Stimulated activated CD8-positive, alpha-beta memory T cell treated with anti-CD3 and anti-CD28 coated beads, Interleukin-7, amount 100 ng/mL, for 4 hours (primary cell): Measurements from ENCODE around the gene TTC7B.

Experiments
- DNase-seq, 2 donors: peaks; one replicate each; pipeline ENCODE4 v3.0.0-alpha.2; 2020; ENCODE audit warnings: low read depth in 2 of 2

Gene TTC7B

GRCh38 chr14:90741682-90741946, 74.6 kb downstream of the TTC7B start:
- DNase-seq: no peak

GRCh38 chr14:90740946-90741681, 75.1 kb downstream of the TTC7B start:
- DNase-seq: no peak

GRCh38 chr14:90740081-90740480, 76.1 kb downstream of the TTC7B start:
- DNase-seq: no peak

- DNase-seq: no peak
Measured at GRCh38 chr14:90739318-90740068, 76.7 kb downstream of the TTC7B start.

- no peak for DNase-seq
Measured at GRCh38 chr14:90733139-90733808, 83.0 kb downstream of the TTC7B start.

GRCh38 chr14:90732718-90733117, 83.5 kb downstream of the TTC7B start:
- DNase-seq: no peak

GRCh38 chr14:90732139-90732538, 84.1 kb downstream of the TTC7B start:
- no peak for DNase-seq

GRCh38 chr14:90731487-90731886, 84.7 kb downstream of the TTC7B start:
- no peak for DNase-seq

GRCh38 chr14:90730206-90730766, 85.9 kb downstream of the TTC7B start:
- DNase-seq: no peak

- DNase-seq: no peak
Measured at GRCh38 chr14:90728951-90729350, 87.3 kb downstream of the TTC7B start.

- no peak for DNase-seq
Measured at GRCh38 chr14:90727082-90727481, 89.1 kb downstream of the TTC7B start.

- DNase-seq: no peak
Measured at GRCh38 chr14:90726656-90727055, 89.6 kb downstream of the TTC7B start.

- no peak for DNase-seq
Measured at GRCh38 chr14:90724866-90725265, 91.4 kb downstream of the TTC7B start.

- DNase-seq: no peak
Measured at GRCh38 chr14:90722590-90722989, 93.6 kb downstream of the TTC7B start.

- no peak for DNase-seq
Measured at GRCh38 chr14:90721619-90722305, 94.5 kb downstream of the TTC7B start.

- DNase-seq: no peak
Measured at GRCh38 chr14:90720832-90721231, 95.4 kb downstream of the TTC7B start.

- no peak for DNase-seq
Measured at GRCh38 chr14:90720336-90720735, 95.9 kb downstream of the TTC7B start.

- DNase-seq: no peak
Measured at GRCh38 chr14:90717916-90718315, 98.3 kb downstream of the TTC7B start.

- no peak for DNase-seq
Measured at GRCh38 chr14:90715993-90716392, 100.2 kb downstream of the TTC7B start.

GRCh38 chr14:90715495-90715894, 100.7 kb downstream of the TTC7B start:
- DNase-seq: no peak

GRCh38 chr14:90714811-90715210, 101.4 kb downstream of the TTC7B start:
- DNase-seq: no peak

GRCh38 chr14:90704738-90705392, 111.4 kb downstream of the TTC7B start:
- DNase-seq: no peak
